ENCODE data around the gene SORD.
A peak's percentile ranks its signal among the peaks of the same experiment; 100 is the strongest.

The SORD gene

GRCh38 chr15:45112591-45113379, 89.8 kb downstream of the SORD start:
- H3K4me3 ChIP-seq (ENCODE audit: low read depth, low read length) = no peak overlapping the region
- no peak for DNase-seq (ENCODE audit: low read depth)

- no peak overlapping the region for H3K4me3 ChIP-seq (ENCODE audit: low read depth, low read length)
- DNase-seq (ENCODE audit: low read depth) = no peak
Measured at GRCh38 chr15:45113380-45113990, 90.5 kb downstream of the SORD start.

DNA sequence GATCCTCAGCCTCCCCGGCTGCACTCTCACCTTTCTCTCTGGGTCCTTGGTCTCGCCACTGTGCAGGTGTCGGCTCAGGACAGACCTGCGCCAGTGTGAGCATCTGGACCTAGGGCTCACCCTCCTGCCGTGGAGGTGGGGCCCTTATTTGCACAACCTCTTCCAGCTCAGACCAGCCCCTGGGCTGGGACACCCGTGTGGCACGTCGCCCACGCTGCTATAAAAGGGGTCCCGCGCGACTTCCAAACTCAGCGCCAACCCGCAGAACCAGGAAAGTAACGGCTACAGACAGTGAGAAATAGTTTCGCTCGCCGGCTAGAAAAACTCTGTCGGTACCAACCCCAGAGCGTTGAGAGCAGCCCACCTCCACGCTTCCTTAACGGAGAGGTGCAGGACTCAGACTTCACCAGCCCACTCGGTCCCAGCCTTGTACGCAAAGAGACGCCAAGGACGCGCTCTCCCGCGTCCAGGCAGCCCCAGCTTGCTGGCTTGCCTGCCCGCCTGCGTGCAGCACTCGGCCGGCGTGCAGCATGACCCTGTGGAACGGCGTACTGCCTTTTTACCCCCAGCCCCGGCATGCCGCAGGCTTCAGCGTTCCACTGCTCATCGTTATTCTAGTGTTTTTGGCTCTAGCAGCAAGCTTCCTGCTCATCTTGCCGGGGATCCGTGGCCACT, 91.2 kb downstream of the SORD start, which contains the start of the genes DUOX2 and DUOXA2:
DUOX2 (minus strand) TSS at position 97 of the 675 bp plus-strand sequence. CDS start 761 bp downstream, outside the sequence.
DUOXA2 (plus strand) TSS at position 251 of the 675 bp plus-strand sequence; CDS start at position 531, 280 bp downstream.
- no peak within 1 kb of the TSS for H3K4me3 ChIP-seq (ENCODE audit: low read depth, low read length)
- DNase-seq (ENCODE audit: low read depth) = no peak

DNA sequence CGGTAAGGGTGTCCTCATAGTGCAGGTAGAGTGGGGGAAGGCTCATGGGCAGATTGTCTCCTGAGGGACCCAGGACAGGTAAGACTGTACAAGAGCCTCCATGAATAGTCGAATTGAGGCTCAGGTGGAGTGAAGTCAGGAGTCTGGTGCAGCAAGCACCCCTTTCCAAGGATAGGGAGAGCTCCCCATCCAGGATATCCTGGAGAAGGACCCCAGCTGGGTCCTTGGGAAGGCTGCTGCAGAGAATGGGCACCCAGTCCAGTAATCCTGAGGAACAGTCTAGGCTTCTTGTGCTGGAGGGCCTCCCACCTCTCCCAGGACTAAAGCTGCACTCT, 91.7 kb downstream of the SORD start:
- DNase-seq (ENCODE audit: low read depth) = no peak
- H3K4me3 ChIP-seq (ENCODE audit: low read depth, low read length) = no peak overlapping the region

GRCh38 chr15:45115312-45115820, 92.4 kb downstream of the SORD start:
- H3K4me3 ChIP-seq (ENCODE audit: low read depth, low read length) = no peak overlapping the region
- no peak for DNase-seq (ENCODE audit: low read depth)

GRCh38 chr15:45116006-45116481, 93.0 kb downstream of the SORD start:
- no peak overlapping the region for H3K4me3 ChIP-seq (ENCODE audit: low read depth, low read length)

GRCh38 chr15:45116482-45117307, 93.7 kb downstream of the SORD start:
- no peak for DNase-seq (ENCODE audit: low read depth)
- H3K4me3 ChIP-seq (ENCODE audit: low read depth, low read length) = no peak overlapping the region

More at GRCh38 chr15:45116006-45116481, 93.0 kb downstream of the SORD start:
- no peak for DNase-seq (ENCODE audit: low read depth)

DNA sequence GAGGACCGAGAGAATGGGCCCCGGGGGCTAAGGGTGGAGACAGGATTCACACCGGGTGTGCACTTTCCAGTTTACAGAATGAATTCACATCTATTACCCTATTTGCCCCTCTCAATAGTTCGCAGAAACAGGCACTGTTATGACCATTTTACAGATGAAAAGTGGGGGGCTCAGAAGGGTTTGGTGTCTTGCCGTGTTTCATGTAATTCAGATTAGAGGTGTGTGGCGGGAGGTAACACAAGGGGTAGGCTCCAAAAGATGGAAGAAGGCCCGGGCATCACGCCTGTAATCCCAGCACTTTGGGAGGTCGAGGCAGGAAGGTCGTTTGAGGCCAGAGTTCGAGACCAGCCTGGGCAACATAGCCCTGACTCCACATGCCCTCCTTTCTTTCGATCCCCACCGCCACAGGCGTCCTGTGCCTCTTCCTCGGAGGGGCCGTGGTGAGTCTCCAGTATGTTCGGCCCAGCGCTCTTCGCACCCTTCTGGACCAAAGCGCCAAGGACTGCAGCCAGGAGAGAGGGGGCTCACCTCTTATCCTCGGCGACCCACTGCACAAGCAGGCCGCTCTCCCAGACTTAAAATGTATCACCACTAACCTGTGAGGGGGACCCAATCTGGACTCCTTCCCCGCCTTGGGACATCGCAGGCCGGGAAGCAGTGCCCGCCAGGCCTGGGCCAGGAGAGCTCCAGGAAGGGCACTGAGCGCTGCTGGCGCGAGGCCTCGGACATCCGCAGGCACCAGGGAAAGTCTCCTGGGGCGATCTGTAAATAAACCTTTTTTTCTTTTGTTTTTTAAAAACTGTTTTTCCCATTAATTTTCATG, 94.5 kb downstream of the SORD start:
- peak overlapping the region; percentile 12 for H3K4me3 ChIP-seq (ENCODE audit: low read depth, low read length)
- no peak for DNase-seq (ENCODE audit: low read depth)

DNA sequence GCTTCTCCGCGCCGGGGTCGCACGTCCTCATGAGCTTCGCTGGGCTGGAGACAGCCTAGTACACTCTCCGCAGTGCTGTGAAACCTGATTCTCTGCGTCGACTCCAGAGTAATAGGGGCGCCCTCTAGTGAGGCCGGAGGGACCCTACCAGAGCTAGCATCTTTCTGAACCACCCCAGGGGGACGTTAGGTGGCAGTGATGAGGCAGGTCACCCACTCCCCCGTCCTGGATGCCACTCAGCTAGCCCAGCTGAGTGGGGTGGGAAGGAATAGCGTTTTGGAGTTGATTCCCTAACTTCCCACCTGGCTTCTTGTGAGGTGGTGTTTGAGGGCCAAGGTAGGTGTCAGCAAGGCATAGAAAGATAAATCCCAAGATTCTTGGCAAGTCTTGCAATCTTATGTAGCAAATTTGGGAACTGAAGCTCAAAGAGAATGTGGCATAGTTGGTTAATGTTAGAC, 95.2 kb downstream of the SORD start:
- peak overlapping the region; percentile 12 for H3K4me3 ChIP-seq (ENCODE audit: low read depth, low read length)
- DNase-seq (ENCODE audit: low read depth) = peak; percentile 68

- no peak overlapping the region for H3K4me3 ChIP-seq (ENCODE audit: low read depth, low read length)
- no peak for DNase-seq (ENCODE audit: low read depth)
Measured at GRCh38 chr15:45118996-45119395, 96.0 kb downstream of the SORD start.

DNA sequence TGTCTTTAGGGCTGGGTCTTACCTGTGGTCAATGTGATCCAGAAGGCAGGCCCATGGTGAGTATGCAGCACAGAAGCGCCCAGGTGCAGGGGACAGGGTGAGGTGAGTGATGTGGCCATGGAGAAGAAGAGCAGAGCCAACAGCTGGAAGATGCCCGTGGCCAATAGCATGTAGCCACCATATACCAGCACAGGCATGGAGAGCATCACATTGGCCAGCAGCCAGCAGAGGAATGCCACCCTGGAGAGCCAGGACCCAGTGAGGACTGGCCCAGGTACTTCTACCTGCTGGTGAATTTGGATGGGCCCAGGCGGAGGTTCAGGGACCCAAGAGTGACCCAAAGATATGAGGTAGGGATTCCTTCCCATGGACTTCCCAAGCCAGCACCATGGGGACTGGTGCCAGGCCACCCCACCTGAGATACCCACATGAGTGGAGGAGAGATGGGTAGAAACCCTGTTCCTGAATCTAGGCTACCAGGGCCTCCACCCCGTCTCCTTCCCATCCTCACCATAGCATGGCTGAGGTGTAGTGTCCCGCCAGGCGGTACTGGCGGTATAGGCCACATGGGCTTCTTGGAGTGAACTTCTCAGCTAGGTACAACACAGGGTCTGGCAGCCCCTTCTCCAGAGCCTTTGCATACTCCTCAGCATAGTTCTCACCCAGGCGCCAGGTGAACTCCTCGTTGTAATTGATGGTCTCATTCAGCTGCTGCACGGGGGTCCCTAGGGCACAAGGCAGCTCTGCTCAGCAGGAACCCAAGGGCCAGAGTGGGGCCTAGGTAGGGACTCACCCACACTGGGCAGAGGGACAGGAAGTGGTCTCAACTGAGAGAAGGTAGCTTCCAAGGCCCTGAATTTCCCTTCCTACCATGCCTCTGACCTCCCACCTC, 97.3 kb downstream of the SORD start:
- DNase-seq (ENCODE audit: low read depth) = no peak
- H3K4me3 ChIP-seq (ENCODE audit: low read depth, low read length) = no peak overlapping the region

GRCh38 chr15:45121020-45121419, 98.0 kb downstream of the SORD start:
- no peak overlapping the region for H3K4me3 ChIP-seq (ENCODE audit: low read depth, low read length)

DNA sequence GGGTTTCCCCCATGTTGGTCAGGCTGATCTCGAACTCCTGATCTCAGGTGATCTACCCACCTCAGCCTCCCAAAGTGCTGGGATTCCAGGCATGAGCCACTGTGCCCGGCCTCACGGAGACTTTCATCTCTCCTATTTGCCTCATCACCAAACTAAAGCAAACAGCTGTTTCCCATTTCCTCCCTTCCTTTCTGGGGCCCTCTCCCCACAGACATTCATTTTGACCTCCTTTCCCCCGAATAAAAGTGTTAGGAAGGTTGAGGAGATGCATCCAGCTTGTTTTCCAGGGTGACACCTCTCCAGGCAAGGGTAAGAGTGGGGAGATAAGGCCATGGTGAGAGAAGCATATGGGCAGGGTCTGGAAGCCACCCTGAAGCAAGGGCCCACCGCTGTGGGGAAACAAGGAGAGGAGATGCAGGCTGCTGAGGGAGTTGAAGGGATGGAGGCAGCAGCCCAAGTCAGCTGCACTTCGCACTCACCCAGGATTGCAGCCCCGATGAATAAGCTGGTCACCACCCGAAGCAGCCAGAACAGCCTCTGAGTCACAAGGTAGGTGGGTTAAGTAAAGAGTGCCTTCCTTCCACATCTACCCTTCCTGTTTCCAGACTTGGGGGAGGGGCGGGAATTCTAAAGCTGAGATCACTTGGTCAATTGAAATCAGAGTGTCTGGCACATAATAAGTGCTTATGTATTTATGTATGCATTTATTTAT, 98.9 kb downstream of the SORD start:
- DNase-seq (ENCODE audit: low read depth) = peak; percentile 65

More at GRCh38 chr15:45121020-45121419, 98.0 kb downstream of the SORD start:
- DNase-seq (ENCODE audit: low read depth) = no peak

DNA sequence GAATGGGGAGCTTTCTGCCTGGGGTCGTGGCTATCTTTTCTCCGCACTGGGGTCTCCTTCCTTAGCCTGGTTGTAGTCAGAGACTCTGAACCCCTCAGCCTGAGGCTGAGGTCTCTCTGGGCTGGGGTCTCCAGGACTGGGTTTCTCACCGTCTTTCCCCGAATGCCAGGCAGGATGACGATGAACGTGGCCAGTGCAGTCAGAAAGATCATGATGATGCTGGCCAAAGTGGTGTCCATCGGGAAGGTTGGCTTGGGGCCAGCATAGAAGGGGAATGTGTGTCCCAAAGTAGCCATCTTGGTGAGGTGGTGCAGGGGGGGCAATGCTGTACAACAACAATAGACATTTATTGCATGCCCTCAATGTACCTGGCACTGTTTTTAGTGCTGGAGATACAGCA, 99.7 kb downstream of the SORD start:
- no peak for DNase-seq (ENCODE audit: low read depth)
- no peak overlapping the region for H3K4me3 ChIP-seq (ENCODE audit: low read depth, low read length)

More for the DNA sequence above, 98.9 kb downstream of the SORD start:
- H3K4me3 ChIP-seq (ENCODE audit: low read depth, low read length) = no peak overlapping the region

DNA sequence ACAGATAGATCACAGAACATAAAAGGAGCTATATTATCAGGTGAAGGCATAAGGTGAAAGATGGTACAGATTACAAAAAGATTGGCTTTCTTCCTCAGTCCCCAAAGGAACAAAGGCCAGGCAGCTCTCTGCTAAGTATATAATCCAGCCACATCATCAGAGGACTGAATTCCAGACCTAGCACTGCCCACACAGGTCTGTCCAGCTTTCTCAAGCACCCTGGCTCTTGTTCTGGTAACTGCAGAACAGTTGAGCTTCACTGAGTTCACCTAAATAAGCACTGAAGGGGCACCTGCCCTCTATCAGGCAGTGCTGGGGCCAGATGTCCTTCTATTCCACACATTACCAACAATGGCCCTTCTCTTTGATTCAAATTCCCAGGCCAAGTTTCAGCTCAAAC, 100.4 kb downstream of the SORD start:
- no peak for DNase-seq (ENCODE audit: low read depth)
- H3K4me3 ChIP-seq (ENCODE audit: low read depth, low read length) = no peak overlapping the region

DNA sequence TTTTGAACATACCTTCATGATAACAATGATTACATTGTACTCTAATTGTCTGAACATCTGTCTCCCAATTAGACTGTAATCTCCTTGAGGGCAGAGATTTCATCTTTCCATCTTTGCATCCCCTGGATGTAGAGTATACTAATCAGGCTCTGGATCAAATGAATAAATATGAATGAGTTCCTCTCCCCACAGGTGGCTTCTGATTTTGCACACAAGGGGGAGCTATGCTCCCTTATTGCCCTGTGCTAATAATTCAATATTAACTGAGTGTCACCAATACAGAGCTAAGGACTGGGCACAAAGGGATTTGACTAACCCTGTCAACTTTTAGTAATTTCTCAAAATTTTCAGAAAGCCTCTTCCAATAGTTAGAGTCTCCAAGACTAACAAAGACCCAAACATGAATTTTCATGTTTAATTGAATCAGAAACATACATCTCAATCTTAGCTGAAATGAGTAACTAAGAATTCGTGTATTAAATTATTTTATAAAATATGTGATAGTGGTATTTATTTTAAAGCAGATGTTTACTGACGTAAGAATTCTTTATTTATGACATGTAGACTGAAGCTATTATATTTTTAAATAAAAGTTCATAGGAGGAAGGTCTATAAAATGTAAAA, 103.7 kb downstream of the SORD start:
- H3K4me3 ChIP-seq (ENCODE audit: low read depth, low read length) = no peak overlapping the region
- no peak for DNase-seq (ENCODE audit: low read depth)

Measured in skeletal muscle cell (primary cell).